Astrocyte (in vitro differentiated cells and primary cell): ENCODE measurements around the gene USP47. TPM values are rescaled to one million over a fixed set of nuclear protein-coding genes. Genes with fewer than 3 reads are reported as not detected.

Experiments
- DNase-seq: peaks from one replicate; pipeline ENCODE4 v3.0.0-alpha.2; 2010; ENCODE audit warnings: low read depth
- FAIRE-seq: peaks from 2 replicates; lab custom pipeline; 2011; peaks lifted over from hg19 to GRCh38; lab: Jason Lieb, UNC
- H2AFZ ChIP-seq: 2 replicates; pipeline ENCODE4 v1.6.0; 2012; ENCODE audit warnings: low read depth, low read length, inconsistent platforms
- H3K27ac ChIP-seq: 2 replicates; pipeline ENCODE4 v1.5.1; 2011; ENCODE audit warnings: low read depth, low read length, inconsistent platforms
- H3K27me3 ChIP-seq: 2 replicates; pipeline ENCODE4 v1.6.0; 2011; ENCODE audit warnings: low read length, inconsistent platforms; ENCODE audit not compliant: insufficient read depth
- H3K36me3 ChIP-seq: 2 replicates; pipeline ENCODE4 v1.5.1; 2011; ENCODE audit warnings: low read length, inconsistent platforms; ENCODE audit not compliant: insufficient read depth
- H3K4me1 ChIP-seq: 2 replicates; pipeline ENCODE4 v1.5.1; 2011; ENCODE audit warnings: low read length, inconsistent platforms; ENCODE audit not compliant: insufficient read depth
- H3K4me2 ChIP-seq: 2 replicates; pipeline ENCODE4 v1.6.0; 2012; ENCODE audit warnings: low read length, inconsistent platforms
- H3K4me3 ChIP-seq: 2 replicates; pipeline ENCODE4 v1.5.1; 2011; ENCODE audit warnings: low read depth, mild to moderate bottlenecking, low read length, inconsistent platforms; ENCODE audit not compliant: insufficient read depth
- H3K79me2 ChIP-seq: 2 replicates; pipeline ENCODE4 v1.6.0; 2012; ENCODE audit warnings: mild to moderate bottlenecking, low read length, inconsistent platforms; ENCODE audit not compliant: insufficient read depth
- H3K9ac ChIP-seq: 2 replicates; pipeline ENCODE4 v1.6.0; 2012; ENCODE audit warnings: mild to moderate bottlenecking, low read length, inconsistent platforms
- H3K9me3 ChIP-seq: 2 replicates; pipeline ENCODE4 v1.5.1; 2012; ENCODE audit warnings: low read depth, mild to moderate bottlenecking, low read length, inconsistent platforms; ENCODE audit not compliant: insufficient read depth
- H4K20me1 ChIP-seq: 2 replicates; pipeline ENCODE4 v1.6.0; 2012; ENCODE audit warnings: low read length, inconsistent platforms; ENCODE audit not compliant: insufficient read depth
- H3K27ac Mint-ChIP-seq: one replicate; pipeline ENCODE4 v1.8.0; 2021; ENCODE audit warnings: mild to moderate bottlenecking, mixed read lengths; ENCODE audit not compliant: unreplicated experiment
- H3K27me3 Mint-ChIP-seq: one replicate; pipeline ENCODE4 v1.8.0; 2021; ENCODE audit warnings: low read depth, mixed read lengths; ENCODE audit not compliant: unreplicated experiment
- H3K36me3 Mint-ChIP-seq: one replicate; pipeline ENCODE4 v1.8.0; 2021; ENCODE audit warnings: low read depth, mixed read lengths; ENCODE audit not compliant: unreplicated experiment
- H3K4me1 Mint-ChIP-seq: one replicate; pipeline ENCODE4 v1.8.0; 2021; ENCODE audit warnings: low read depth, mixed read lengths; ENCODE audit not compliant: unreplicated experiment
- H3K4me3 Mint-ChIP-seq: one replicate; pipeline ENCODE4 v1.8.0; 2021; ENCODE audit warnings: mild to moderate bottlenecking, moderate library complexity, mixed read lengths; ENCODE audit not compliant: unreplicated experiment
- H3K9me3 Mint-ChIP-seq: one replicate; pipeline ENCODE4 v1.8.0; 2021; ENCODE audit warnings: mild to moderate bottlenecking, mixed read lengths; ENCODE audit not compliant: unreplicated experiment
- CTCF ChIP-seq: IDR thresholded peaks from 2 replicates; pipeline ENCODE4 v1.5.1; 2011; ENCODE audit warnings: low read depth, mild to moderate bottlenecking, inconsistent platforms, low read length, moderate library complexity; ENCODE audit not compliant: insufficient read depth
- EZH2 ChIP-seq: IDR thresholded peaks from 2 replicates; pipeline ENCODE4 v1.6.1; 2012; ENCODE audit warnings: mild to moderate bottlenecking, low read length, inconsistent platforms; ENCODE audit not compliant: insufficient read depth
- total RNA-seq: library from RNA; stranded (reverse); gene quantifications from 2 replicates; pipeline ENCODE4 v1.2.1, GENCODE V29; 2021

Gene USP47
- total RNA-seq, 1 donor from 2014 or later: 49.5 TPM

GRCh38 chr11:11909727-11910126 is 68.0 kb downstream of the USP47 start:
- Histone ChIP-seq H4K20me1 (no peaks in the 10 kb centered on the region), H3K27me3 (no peaks in the 10 kb centered on the region), H3K9me3 (no peaks in the 10 kb centered on the region), H3K9ac (no peak overlapping the region), H3K27ac (no peak overlapping the region), H3K4me2 (no peak overlapping the region), H3K79me2 (no peaks in the 10 kb centered on the region), H3K4me3 (no peak overlapping the region), H2AFZ (no peak overlapping the region), H3K36me3 (peaks cover 25% of the 10 kb centered on the region), H3K4me1 (no peaks in the 10 kb centered on the region)
- no peak overlapping the region for H3K27ac Mint-ChIP-seq
- no peaks in the 10 kb centered on the region for H3K27me3 Mint-ChIP-seq
- FAIRE-seq: peak; percentile 45
- TF ChIP-seq EZH2 (no peak), CTCF (no peak)
- peak; percentile 85 for DNase-seq
- no peak overlapping the region for H3K4me3 Mint-ChIP-seq
- H3K36me3 Mint-ChIP-seq: peaks cover 12% of the 10 kb centered on the region
- H3K9me3 Mint-ChIP-seq: no peaks in the 10 kb centered on the region
- peaks cover 9% of the 10 kb centered on the region for H3K4me1 Mint-ChIP-seq

GRCh38 chr11:11910541-11910940 is 68.8 kb downstream of the USP47 start:
- H3K4me1 Mint-ChIP-seq: peaks cover 9% of the 10 kb centered on the region
- Histone ChIP-seq H3K27ac (no peak overlapping the region), H2AFZ (no peak overlapping the region), H3K79me2 (no peaks in the 10 kb centered on the region), H3K9ac (no peak overlapping the region), H3K4me1 (no peaks in the 10 kb centered on the region), H3K27me3 (no peaks in the 10 kb centered on the region), H4K20me1 (no peaks in the 10 kb centered on the region), H3K4me3 (no peak overlapping the region), H3K4me2 (no peak overlapping the region), H3K9me3 (no peaks in the 10 kb centered on the region), H3K36me3 (peaks cover 21% of the 10 kb centered on the region)
- no peak overlapping the region for H3K4me3 Mint-ChIP-seq
- TF ChIP-seq EZH2: no peak
- no peak for TF ChIP-seq CTCF
- H3K36me3 Mint-ChIP-seq: peaks cover 11% of the 10 kb centered on the region
- H3K27ac Mint-ChIP-seq: no peak overlapping the region
- FAIRE-seq: no peak
- H3K27me3 Mint-ChIP-seq: no peaks in the 10 kb centered on the region
- no peak for DNase-seq
- H3K9me3 Mint-ChIP-seq: no peaks in the 10 kb centered on the region

- Mint-ChIP-seq H3K9me3 (no peaks in the 10 kb centered on the region), H3K4me1 (peaks cover 26% of the 10 kb centered on the region), H3K27ac (no peak overlapping the region), H3K36me3 (peaks cover 9% of the 10 kb centered on the region), H3K27me3 (no peaks in the 10 kb centered on the region), H3K4me3 (no peak overlapping the region)
- TF ChIP-seq CTCF (no peak), EZH2 (no peak)
- H3K27ac ChIP-seq: no peak overlapping the region
- H3K9me3 ChIP-seq: no peaks in the 10 kb centered on the region
- no peak overlapping the region for H3K4me2 ChIP-seq
- no peak overlapping the region for H3K9ac ChIP-seq
- peaks cover 16% of the 10 kb centered on the region for H3K36me3 ChIP-seq
- FAIRE-seq: no peak
- no peak overlapping the region for H3K4me3 ChIP-seq
- DNase-seq: no peak
- no peaks in the 10 kb centered on the region for H3K79me2 ChIP-seq
- H2AFZ ChIP-seq: no peak overlapping the region
- no peaks in the 10 kb centered on the region for H3K4me1 ChIP-seq
- no peaks in the 10 kb centered on the region for H4K20me1 ChIP-seq
- no peaks in the 10 kb centered on the region for H3K27me3 ChIP-seq
Measured at GRCh38 chr11:11913395-11913794, 71.6 kb downstream of the USP47 start.
